HepG2 (cell line): ENCODE measurements around the gene NEAT1. TPM values are rescaled to one million over a fixed set of nuclear protein-coding genes. Genes with fewer than 3 reads are reported as not detected.
A peak's percentile ranks its signal among the peaks of the same experiment; 100 is the strongest.

ENCODE experiments used
- ISX ChIP-seq: sonication (generic); formaldehyde crosslinking; conservative IDR thresholded peaks from 2 replicates; pipeline ENCODE4 v1.5.0; 2020; ENCODE audit warnings: missing genetic modification reagents
- JUN ChIP-seq: sonication (generic); formaldehyde crosslinking; IDR thresholded peaks from 2 replicates; pipeline ENCODE4 v1.4.0; 2020; ENCODE audit warnings: mild to moderate bottlenecking, missing genetic modification reagents
- JUND ChIP-seq: sonication (generic); formaldehyde crosslinking; IDR thresholded peaks from 2 replicates; pipeline ENCODE4 v1.8.0; 2022; ENCODE audit warnings: mild to moderate bottlenecking, missing genetic modification reagents
- MTF1 ChIP-seq: sonication (generic); formaldehyde crosslinking; IDR thresholded peaks from 2 replicates; pipeline ENCODE4 v1.5.0; 2020; ENCODE audit warnings: missing genetic modification reagents
- NFE2L1 ChIP-seq: sonication (generic); formaldehyde crosslinking; IDR thresholded peaks from 2 replicates; pipeline ENCODE4 v1.4.0; 2020; ENCODE audit warnings: missing genetic modification reagents, mild to moderate bottlenecking, borderline replicate concordance
- POLR2A ChIP-seq, 2 experiments: IDR thresholded peaks; 2 replicates each; pipeline ENCODE4 v1.6.1; 2011; ENCODE audit warnings: low read depth in 2 of 2, low read length in 2 of 2, mild to moderate bottlenecking in 1 of 2, moderate library complexity in 1 of 2; ENCODE audit not compliant: insufficient read depth in 1 of 2
- RBM22 ChIP-seq: fragments of 200-400 bp; formaldehyde crosslinking; optimal IDR thresholded peaks from 2 replicates; pipeline ENCODE3; 2017; ENCODE audit warnings: mild to moderate bottlenecking, low read length, moderate library complexity
- SSRP1 ChIP-seq: IDR thresholded peaks from 2 replicates; pipeline ENCODE4 v1.6.1; 2016; ENCODE audit warnings: control low read depth
- ZNF20 ChIP-seq: sonication (generic); formaldehyde crosslinking; IDR thresholded peaks from 2 replicates; pipeline ENCODE4 v1.4.0; 2020; ENCODE audit warnings: mild to moderate bottlenecking, moderate library complexity, missing genetic modification reagents
- ZNF513 ChIP-seq: sonication (generic); formaldehyde crosslinking; conservative IDR thresholded peaks from 2 replicates; pipeline ENCODE4 v1.5.0; 2020; ENCODE audit warnings: missing genetic modification reagents
- ZNF704 ChIP-seq: sonication (generic); formaldehyde crosslinking; IDR thresholded peaks from 2 replicates; pipeline ENCODE4 v1.8.1; 2023; ENCODE audit warnings: mild to moderate bottlenecking, inconsistent platforms, moderate library complexity, missing genetic modification reagents, borderline replicate concordance
- polyA plus RNA-seq, 8 experiments: library from polyadenylated mRNA; depleted of rRNA in 3 of 8; stranded (reverse) in 7 of 8; unstranded in 1 of 8; fragments of >200 nt; fragmentation: Illumina TruSeq in 4 of 8; extraction: Trizol in 4 of 8; gene quantifications; 2 replicates each; pipeline versions ENCODE4 v1.2.1 to v1.2.3, GENCODE V29; 2011 to 2016; ENCODE audit warnings: low read depth in 4 of 8, missing spikeins in 1 of 8, mixed read lengths in 1 of 8; ENCODE audit not compliant: insufficient read depth in 1 of 8
- total RNA-seq, 5 experiments: library from RNA; depleted of rRNA; stranded (reverse); fragments of >200 nt; fragmentation: Illumina TruSeq; extraction: Trizol; gene quantifications; 2 replicates each; pipeline ENCODE4 v1.2.3, GENCODE V29; 2016; ENCODE audit warnings: low read depth in 1 of 5
- TF ChIP-seq, protein P1 (sequence below): sonication (generic); formaldehyde crosslinking; IDR thresholded peaks from 2 replicates; pipeline ENCODE4 v1.8.1; 2023; ENCODE audit warnings: mild to moderate bottlenecking, missing genetic modification reagents
- TF ChIP-seq, protein P2 (sequence below): sonication (generic); formaldehyde crosslinking; IDR thresholded peaks from 2 replicates; pipeline ENCODE4 v1.5.1; 2020; ENCODE audit warnings: mild to moderate bottlenecking, missing genetic modification reagents, moderate library complexity
- TF ChIP-seq, protein P3 (sequence below): sonication (generic); formaldehyde crosslinking; IDR thresholded peaks from 2 replicates; pipeline ENCODE4 v1.4.0; 2020; ENCODE audit warnings: mild to moderate bottlenecking, missing genetic modification reagents, borderline replicate concordance

NEAT1 gene
- total and polyA plus RNA-seq, 2 of the 13 experiments (the other 11 are each of a cell fraction or from before 2014, with no cell fraction given), result 20.5 to 41.2 TPM

DNA sequence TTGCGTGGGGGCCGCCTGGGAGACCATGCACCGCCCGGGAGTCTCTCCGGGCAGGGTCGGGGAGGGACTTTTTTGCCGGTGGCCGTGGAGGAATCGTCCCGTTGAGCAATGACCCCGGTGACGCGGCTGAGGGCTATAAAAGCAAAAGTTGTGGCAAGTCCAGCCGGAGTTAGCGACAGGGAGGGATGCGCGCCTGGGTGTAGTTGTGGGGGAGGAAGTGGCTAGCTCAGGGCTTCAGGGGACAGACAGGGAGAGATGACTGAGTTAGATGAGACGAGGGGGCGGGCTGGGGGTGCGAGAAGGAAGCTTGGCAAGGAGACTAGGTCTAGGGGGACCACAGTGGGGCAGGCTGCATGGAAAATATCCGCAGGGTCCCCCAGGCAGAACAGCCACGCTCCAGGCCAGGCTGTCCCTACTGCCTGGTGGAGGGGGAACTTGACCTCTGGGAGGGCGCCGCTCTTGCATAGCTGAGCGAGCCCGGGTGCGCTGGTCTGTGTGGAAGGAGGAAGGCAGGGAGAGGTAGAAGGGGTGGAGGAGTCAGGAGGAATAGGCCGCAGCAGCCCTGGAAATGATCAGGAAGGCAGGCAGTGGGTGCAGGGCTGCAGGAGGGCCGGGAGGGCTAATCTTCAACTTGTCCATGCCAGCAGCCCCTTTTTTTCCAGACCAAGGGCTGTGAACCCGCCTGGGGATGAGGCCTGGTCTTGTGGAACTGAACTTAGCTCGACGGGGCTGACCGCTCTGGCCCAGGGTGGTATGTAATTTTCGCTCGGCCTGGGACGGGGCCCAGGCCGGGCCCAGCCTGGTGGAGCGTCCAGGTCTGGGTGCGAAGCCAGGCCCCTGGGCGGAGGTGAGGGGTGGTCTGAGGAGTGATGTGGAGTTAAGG lies at the start of gene NEAT1 (continued):
- TF ChIP-seq, protein P1, sequence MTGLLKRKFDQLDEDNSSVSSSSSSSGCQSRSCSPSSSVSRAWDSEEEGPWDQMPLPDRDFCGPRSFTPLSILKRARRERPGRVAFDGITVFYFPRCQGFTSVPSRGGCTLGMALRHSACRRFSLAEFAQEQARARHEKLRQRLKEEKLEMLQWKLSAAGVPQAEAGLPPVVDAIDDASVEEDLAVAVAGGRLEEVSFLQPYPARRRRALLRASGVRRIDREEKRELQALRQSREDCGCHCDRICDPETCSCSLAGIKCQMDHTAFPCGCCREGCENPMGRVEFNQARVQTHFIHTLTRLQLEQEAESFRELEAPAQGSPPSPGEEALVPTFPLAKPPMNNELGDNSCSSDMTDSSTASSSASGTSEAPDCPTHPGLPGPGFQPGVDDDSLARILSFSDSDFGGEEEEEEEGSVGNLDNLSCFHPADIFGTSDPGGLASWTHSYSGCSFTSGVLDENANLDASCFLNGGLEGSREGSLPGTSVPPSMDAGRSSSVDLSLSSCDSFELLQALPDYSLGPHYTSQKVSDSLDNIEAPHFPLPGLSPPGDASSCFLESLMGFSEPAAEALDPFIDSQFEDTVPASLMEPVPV, result no peak
- TF ChIP-seq RBM22 (peak; percentile 95), JUN (no peak), ISX (CRISPR knock-in tag) (peak; percentile 80; the same call in 1 of the 2 replicates), MTF1 (CRISPR knock-in tag) (peak; percentile 57; the same call in 1 of the 2 replicates), ZNF704 (CRISPR knock-in tag) (peak; percentile 85; the same call in 1 of the 2 replicates), JUND (CRISPR knock-in tag) (peak; percentile 60; the same call in 1 of the 2 replicates), ZNF513 (CRISPR knock-in tag) (peak; percentile 80; the same call in 1 of the 2 replicates), SSRP1 (CRISPR knock-in tag) (peak; percentile 97; the same call in 1 of the 2 replicates), POLR2A (IDR thresholded peaks at IDR 0.05; ENCODE audit: insufficient read depth in 1 of 2, low read depth in 2 of 2, low read length in 2 of 2) (peak in 1 of 2 experiments; percentile 99; a peak in 2 of 4 replicates), NFE2L1 (CRISPR knock-in tag) (no peak), ZNF20 (no peak; the same call in 1 of the 2 replicates)
- TF ChIP-seq, protein P2, sequence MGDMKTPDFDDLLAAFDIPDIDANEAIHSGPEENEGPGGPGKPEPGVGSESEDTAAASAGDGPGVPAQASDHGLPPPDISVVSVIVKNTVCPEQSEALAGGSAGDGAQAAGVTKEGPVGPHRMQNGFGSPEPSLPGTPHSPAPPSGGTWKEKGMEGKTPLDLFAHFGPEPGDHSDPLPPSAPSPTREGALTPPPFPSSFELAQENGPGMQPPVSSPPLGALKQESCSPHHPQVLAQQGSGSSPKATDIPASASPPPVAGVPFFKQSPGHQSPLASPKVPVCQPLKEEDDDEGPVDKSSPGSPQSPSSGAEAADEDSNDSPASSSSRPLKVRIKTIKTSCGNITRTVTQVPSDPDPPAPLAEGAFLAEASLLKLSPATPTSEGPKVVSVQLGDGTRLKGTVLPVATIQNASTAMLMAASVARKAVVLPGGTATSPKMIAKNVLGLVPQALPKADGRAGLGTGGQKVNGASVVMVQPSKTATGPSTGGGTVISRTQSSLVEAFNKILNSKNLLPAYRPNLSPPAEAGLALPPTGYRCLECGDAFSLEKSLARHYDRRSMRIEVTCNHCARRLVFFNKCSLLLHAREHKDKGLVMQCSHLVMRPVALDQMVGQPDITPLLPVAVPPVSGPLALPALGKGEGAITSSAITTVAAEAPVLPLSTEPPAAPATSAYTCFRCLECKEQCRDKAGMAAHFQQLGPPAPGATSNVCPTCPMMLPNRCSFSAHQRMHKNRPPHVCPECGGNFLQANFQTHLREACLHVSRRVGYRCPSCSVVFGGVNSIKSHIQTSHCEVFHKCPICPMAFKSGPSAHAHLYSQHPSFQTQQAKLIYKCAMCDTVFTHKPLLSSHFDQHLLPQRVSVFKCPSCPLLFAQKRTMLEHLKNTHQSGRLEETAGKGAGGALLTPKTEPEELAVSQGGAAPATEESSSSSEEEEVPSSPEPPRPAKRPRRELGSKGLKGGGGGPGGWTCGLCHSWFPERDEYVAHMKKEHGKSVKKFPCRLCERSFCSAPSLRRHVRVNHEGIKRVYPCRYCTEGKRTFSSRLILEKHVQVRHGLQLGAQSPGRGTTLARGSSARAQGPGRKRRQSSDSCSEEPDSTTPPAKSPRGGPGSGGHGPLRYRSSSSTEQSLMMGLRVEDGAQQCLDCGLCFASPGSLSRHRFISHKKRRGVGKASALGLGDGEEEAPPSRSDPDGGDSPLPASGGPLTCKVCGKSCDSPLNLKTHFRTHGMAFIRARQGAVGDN, result peak; percentile 68; the same call in 1 of the 2 replicates
- TF ChIP-seq, protein P3, sequence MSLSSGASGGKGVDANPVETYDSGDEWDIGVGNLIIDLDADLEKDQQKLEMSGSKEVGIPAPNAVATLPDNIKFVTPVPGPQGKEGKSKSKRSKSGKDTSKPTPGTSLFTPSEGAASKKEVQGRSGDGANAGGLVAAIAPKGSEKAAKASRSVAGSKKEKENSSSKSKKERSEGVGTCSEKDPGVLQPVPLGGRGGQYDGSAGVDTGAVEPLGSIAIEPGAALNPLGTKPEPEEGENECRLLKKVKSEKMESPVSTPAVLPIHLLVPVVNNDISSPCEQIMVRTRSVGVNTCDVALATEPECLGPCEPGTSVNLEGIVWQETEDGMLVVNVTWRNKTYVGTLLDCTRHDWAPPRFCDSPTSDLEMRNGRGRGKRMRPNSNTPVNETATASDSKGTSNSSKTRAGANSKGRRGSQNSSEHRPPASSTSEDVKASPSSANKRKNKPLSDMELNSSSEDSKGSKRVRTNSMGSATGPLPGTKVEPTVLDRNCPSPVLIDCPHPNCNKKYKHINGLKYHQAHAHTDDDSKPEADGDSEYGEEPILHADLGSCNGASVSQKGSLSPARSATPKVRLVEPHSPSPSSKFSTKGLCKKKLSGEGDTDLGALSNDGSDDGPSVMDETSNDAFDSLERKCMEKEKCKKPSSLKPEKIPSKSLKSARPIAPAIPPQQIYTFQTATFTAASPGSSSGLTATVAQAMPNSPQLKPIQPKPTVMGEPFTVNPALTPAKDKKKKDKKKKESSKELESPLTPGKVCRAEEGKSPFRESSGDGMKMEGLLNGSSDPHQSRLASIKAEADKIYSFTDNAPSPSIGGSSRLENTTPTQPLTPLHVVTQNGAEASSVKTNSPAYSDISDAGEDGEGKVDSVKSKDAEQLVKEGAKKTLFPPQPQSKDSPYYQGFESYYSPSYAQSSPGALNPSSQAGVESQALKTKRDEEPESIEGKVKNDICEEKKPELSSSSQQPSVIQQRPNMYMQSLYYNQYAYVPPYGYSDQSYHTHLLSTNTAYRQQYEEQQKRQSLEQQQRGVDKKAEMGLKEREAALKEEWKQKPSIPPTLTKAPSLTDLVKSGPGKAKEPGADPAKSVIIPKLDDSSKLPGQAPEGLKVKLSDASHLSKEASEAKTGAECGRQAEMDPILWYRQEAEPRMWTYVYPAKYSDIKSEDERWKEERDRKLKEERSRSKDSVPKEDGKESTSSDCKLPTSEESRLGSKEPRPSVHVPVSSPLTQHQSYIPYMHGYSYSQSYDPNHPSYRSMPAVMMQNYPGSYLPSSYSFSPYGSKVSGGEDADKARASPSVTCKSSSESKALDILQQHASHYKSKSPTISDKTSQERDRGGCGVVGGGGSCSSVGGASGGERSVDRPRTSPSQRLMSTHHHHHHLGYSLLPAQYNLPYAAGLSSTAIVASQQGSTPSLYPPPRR (CRISPR knock-in tag), result 0 out of 2 replicates have a peak, but pooled peaks have one; percentile 56
